HEK293T (cell line): ENCODE measurements around the gene MRPS6.

Experiments
- CTCF ChIA-PET: fragments of 350-600 bp; formaldehyde crosslinking; extraction: SDS; loops from one replicate; lab custom pipeline; 2021; ENCODE audit warnings: antibody characterized with exemption, inconsistent platforms; lab: Yijun Ruan, JAX
- POLR2A ChIA-PET: fragments of 350-600 bp; formaldehyde crosslinking; extraction: SDS; loops from one replicate; lab custom pipeline; 2020; ENCODE audit warnings: antibody characterized with exemption, inconsistent platforms; lab: Yijun Ruan, JAX
- DNase-seq: peaks from one replicate; pipeline ENCODE4 v3.0.0; 2012; ENCODE audit warnings: mixed read lengths; ENCODE audit errors: extremely low spot score
- ARNT ChIP-seq: fragments of 450-650 bp; IDR thresholded peaks from 2 replicates; pipeline ENCODE4 v1.6.1; 2017; ENCODE audit warnings: mild to moderate bottlenecking
- BHLHE40 ChIP-seq: fragments of 450-650 bp; IDR thresholded peaks from 2 replicates; pipeline ENCODE4 v1.6.1; 2016; ENCODE audit warnings: mild to moderate bottlenecking, moderate library complexity, borderline replicate concordance
- CTBP1 ChIP-seq: fragments of 450-650 bp; IDR thresholded peaks from 2 replicates; pipeline ENCODE4 v1.6.1; 2016; ENCODE audit warnings: borderline replicate concordance
- ELF4 ChIP-seq: fragments of 450-650 bp; IDR thresholded peaks from 2 replicates; pipeline ENCODE4 v1.6.1; 2017; ENCODE audit warnings: antibody characterized with exemption
- FOXA1 ChIP-seq: fragments of 450-650 bp; IDR thresholded peaks from 2 replicates; pipeline ENCODE4 v1.6.1; 2016; ENCODE audit warnings: mild to moderate bottlenecking
- FOXK2 ChIP-seq: fragments of 450-650 bp; IDR thresholded peaks from 2 replicates; pipeline ENCODE4 v1.6.1; 2016; ENCODE audit warnings: mild to moderate bottlenecking
- FOXM1 ChIP-seq: fragments of 450-650 bp; IDR thresholded peaks from 2 replicates; pipeline ENCODE4 v1.6.1; 2017; ENCODE audit warnings: mild to moderate bottlenecking, borderline replicate concordance
- HDGF ChIP-seq: fragments of 450-650 bp; IDR thresholded peaks from 2 replicates; pipeline ENCODE4 v1.6.1; 2017; ENCODE audit warnings: antibody characterized with exemption, borderline replicate concordance
- L3MBTL2 ChIP-seq: fragments of 450-650 bp; conservative IDR thresholded peaks from 2 replicates; pipeline ENCODE4 v1.6.1; 2016; ENCODE audit warnings: mild to moderate bottlenecking
- LEF1 ChIP-seq: fragments of 450-650 bp; IDR thresholded peaks from 2 replicates; pipeline ENCODE4 v1.6.1; 2017; ENCODE audit warnings: mild to moderate bottlenecking, borderline replicate concordance
- NFRKB ChIP-seq: fragments of 450-650 bp; IDR thresholded peaks from 2 replicates; pipeline ENCODE4 v1.6.1; 2016; ENCODE audit warnings: mild to moderate bottlenecking, moderate library complexity
- SP1 ChIP-seq: fragments of 450-650 bp; IDR thresholded peaks from 2 replicates; pipeline ENCODE4 v1.6.1; 2017
- SUZ12 ChIP-seq: fragments of 450-650 bp; IDR thresholded peaks from 2 replicates; pipeline ENCODE4 v1.6.1; 2016; ENCODE audit warnings: mild to moderate bottlenecking
- TARDBP ChIP-seq: fragments of 450-650 bp; IDR thresholded peaks from 2 replicates; pipeline ENCODE4 v1.6.1; 2016
- ZNF384 ChIP-seq: fragments of 450-650 bp; IDR thresholded peaks from 2 replicates; pipeline ENCODE4 v1.6.1; 2016
- TF ChIP-seq, protein P1 (sequence below): fragments of 450-650 bp; IDR thresholded peaks from 2 replicates; pipeline ENCODE4 v1.6.1; 2016

Gene MRPS6

DNA sequence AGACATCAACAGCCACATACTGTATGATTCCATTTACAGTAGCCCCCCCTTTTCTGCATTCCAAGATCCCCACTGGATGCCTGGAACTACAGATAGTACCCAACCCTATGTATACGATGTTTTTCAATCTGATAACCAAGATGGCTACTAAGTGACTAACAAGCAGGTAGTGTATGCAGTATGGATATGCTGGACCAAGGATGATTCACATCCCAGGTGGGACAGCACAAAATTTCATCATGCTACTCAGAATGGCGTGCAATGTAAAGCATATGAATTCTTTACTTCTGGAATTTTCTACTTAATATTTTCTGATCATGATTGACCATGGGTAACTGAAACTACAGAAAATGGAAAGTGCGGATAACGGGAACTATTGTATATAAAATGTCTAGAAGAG lies 30.0 kb upstream of the MRPS6 start:
- no peak for TF ChIP-seq LEF1
- no peak for TF ChIP-seq SP1
- no peak for TF ChIP-seq HDGF
- no peak for TF ChIP-seq NFRKB
- TF ChIP-seq FOXK2 = no peak
- TF ChIP-seq CTBP1 = no peak
- no peak for TF ChIP-seq ZNF384
- no peak for TF ChIP-seq ELF4
- TF ChIP-seq SUZ12 = no peak
- TF ChIP-seq FOXA1 = no peak
- TF ChIP-seq TARDBP = no peak
- TF ChIP-seq ARNT = no peak
- TF ChIP-seq, protein P1, sequence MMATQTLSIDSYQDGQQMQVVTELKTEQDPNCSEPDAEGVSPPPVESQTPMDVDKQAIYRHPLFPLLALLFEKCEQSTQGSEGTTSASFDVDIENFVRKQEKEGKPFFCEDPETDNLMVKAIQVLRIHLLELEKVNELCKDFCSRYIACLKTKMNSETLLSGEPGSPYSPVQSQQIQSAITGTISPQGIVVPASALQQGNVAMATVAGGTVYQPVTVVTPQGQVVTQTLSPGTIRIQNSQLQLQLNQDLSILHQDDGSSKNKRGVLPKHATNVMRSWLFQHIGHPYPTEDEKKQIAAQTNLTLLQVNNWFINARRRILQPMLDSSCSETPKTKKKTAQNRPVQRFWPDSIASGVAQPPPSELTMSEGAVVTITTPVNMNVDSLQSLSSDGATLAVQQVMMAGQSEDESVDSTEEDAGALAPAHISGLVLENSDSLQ = no peak
- TF ChIP-seq L3MBTL2 = no peak
- TF ChIP-seq FOXM1 = no peak
- TF ChIP-seq BHLHE40 = no peak
- ChIA-PET POLR2A (no interaction called here), CTCF (no interaction called here)
- DNase-seq = no peak

GRCh38 chr21:34046917-34047316 lies 26.5 kb upstream of the MRPS6 start:
- no peak for DNase-seq
- CTCF ChIA-PET = no interaction called here
- POLR2A ChIA-PET = no interaction called here
- TF ChIP-seq TARDBP (no peak), HDGF (no peak), BHLHE40 (no peak), CTBP1 (no peak)

- ChIA-PET CTCF (no interaction called here), POLR2A (no interaction called here)
- DNase-seq = no peak
- no peak for TF ChIP-seq FOXA1
- TF ChIP-seq, protein P1 = no peak
- TF ChIP-seq ELF4 = no peak
- TF ChIP-seq TARDBP = no peak
- TF ChIP-seq FOXM1 = no peak
- TF ChIP-seq FOXK2 = no peak
- no peak for TF ChIP-seq ARNT
- TF ChIP-seq L3MBTL2 = no peak
- TF ChIP-seq LEF1 = no peak
- TF ChIP-seq SP1 = no peak
- no peak for TF ChIP-seq SUZ12
- TF ChIP-seq ZNF384 = no peak
- TF ChIP-seq NFRKB = no peak
- TF ChIP-seq HDGF = no peak
- no peak for TF ChIP-seq BHLHE40
- TF ChIP-seq CTBP1 = no peak
Observed at GRCh38 chr21:34047835-34048234, 25.5 kb upstream of the MRPS6 start.

DNA sequence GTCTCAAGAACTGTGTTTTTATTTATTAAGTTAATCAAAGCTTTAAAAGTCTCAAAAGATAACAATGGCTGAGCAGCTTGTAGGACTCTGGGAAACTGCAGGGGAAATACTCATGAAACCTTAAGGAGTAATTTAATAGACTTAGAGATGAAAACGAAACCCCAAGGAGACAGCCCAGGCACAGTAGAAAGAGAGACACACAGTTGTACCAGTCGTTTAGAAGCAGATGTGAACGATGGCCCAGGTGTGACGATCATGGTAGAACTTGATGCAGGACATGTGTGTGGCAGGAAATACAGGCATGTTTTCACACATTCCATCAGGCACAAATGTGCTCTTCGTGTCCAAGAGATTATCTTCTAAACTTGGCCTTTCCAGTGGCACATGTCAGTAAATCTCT lies 21.2 kb upstream of the MRPS6 start:
- ChIA-PET CTCF (no interaction called here), POLR2A (no interaction called here)
- TF ChIP-seq CTBP1 (no peak), TARDBP (no peak), FOXA1 (no peak), SP1 (no peak), ZNF384 (no peak), SUZ12 (no peak)
- TF ChIP-seq, protein P1 = no peak
- DNase-seq = no peak

DNA sequence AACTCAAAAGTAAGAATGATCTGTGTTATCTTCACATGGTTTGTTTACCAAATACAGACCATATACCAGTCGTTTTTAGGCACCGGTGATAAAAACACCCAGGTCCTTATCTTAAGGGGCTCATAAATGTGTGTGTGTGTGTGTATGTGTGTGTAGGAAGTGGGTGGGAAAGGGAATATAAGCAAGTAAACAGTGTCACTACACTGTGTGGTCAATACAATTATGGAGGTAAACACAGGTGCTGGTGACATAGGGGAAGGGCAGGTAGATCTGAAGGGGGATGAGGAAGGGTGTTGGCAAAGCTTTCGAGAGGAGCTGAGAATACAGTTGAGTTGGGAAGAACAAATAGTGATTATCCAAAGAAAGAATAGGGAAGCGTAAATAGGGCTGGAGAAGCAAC lies 19.1 kb upstream of the MRPS6 start:
- TF ChIP-seq L3MBTL2 = no peak
- TF ChIP-seq BHLHE40 = no peak
- TF ChIP-seq FOXA1 = no peak
- TF ChIP-seq ZNF384 = no peak
- TF ChIP-seq HDGF = no peak
- DNase-seq = no peak
- ChIA-PET CTCF (no interaction called here), POLR2A (no interaction called here)

GRCh38 chr21:34055615-34056014 lies 17.8 kb upstream of the MRPS6 start:
- no peak for DNase-seq
- ChIA-PET POLR2A (no interaction called here), CTCF (no interaction called here)
- TF ChIP-seq ELF4 (no peak), FOXM1 (no peak), TARDBP (no peak), FOXA1 (no peak), LEF1 (no peak), NFRKB (no peak), ARNT (no peak), HDGF (no peak), BHLHE40 (no peak), ZNF384 (no peak), FOXK2 (no peak), CTBP1 (no peak), SUZ12 (no peak)
- TF ChIP-seq, protein P1 = no peak

DNA sequence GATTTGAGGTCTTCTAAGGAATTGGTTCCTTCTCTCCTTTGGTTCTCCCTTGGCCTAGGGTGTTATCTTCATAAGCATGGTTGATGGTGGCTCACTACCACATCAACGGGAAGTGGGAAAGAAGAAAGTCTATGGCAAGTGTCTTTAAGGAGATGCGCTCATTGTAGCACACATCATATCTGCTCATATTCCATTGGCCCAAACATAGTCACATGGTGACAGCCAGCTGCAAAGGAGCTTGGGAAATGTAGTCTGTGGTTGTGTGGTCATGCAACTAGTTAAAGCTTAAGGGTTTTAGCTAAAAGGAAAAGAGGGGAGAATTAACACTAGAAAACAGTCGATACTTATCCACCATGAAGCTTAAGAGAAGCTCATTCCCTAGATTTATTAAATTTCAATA lies 11.4 kb upstream of the MRPS6 start:
- POLR2A ChIA-PET = no interaction called here
- DNase-seq = peak; percentile 44

More for the DNA sequence above, 11.4 kb upstream of the MRPS6 start:
- TF ChIP-seq, protein P1 = no peak
- TF ChIP-seq FOXM1 (no peak), FOXK2 (no peak), SUZ12 (no peak), NFRKB (no peak), ZNF384 (no peak), LEF1 (no peak), FOXA1 (no peak), BHLHE40 (no peak), CTBP1 (no peak), HDGF (no peak), SP1 (no peak), ELF4 (no peak), ARNT (no peak), TARDBP (no peak), L3MBTL2 (no peak)
- CTCF ChIA-PET = no interaction called here
